NT2/D1 (cell line): ENCODE data around the gene SCAF8.

Experiments
- SUZ12 ChIP-seq: IDR thresholded peaks from 2 replicates; pipeline ENCODE4 v1.6.1; 2011; ENCODE audit not compliant: insufficient read length, insufficient read depth; ENCODE audit errors: extremely low read depth
- YY1 ChIP-seq: IDR thresholded peaks from 2 replicates; pipeline ENCODE4 v1.6.1; 2011; ENCODE audit not compliant: insufficient read length, insufficient read depth
- ZNF274 ChIP-seq: IDR thresholded peaks from 2 replicates; pipeline ENCODE4 v1.6.1; 2011; ENCODE audit warnings: mild to moderate bottlenecking, low read depth, low read length

- no peak for TF ChIP-seq YY1
- TF ChIP-seq ZNF274 = no peak
- TF ChIP-seq SUZ12 = no peak
These were observed 18.8 kb downstream of the SCAF8 start for GRCh38 chr6:154752022-154752421.
